Activated CD8-positive, alpha-beta T cell treated with anti-CD3 and anti-CD28 coated beads, Interleukin-2, amount 10 ng/mL, durations not matched to agents 7 days and 5 days (primary cell): ENCODE data around the gene IFI30. TPM values are rescaled to one million over a fixed set of nuclear protein-coding genes. Genes with fewer than 3 reads are reported as not detected.

ENCODE experiments used
- total RNA-seq, 2 experiments: library from RNA; stranded (reverse); gene quantifications; one replicate each; pipeline ENCODE4 v1.2.3, GENCODE V29; 2021

IFI30 gene
- total RNA-seq, 2 experiments from 2014 or later: 67.4 to 72.3 TPM

Other genes starting within 250 kb of the IFI30 start
- gene CCDC124, start 240.8 kb upstream of the IFI30 start, total RNA-seq: 10 to 100 TPM; 85.8 to 88.0 TPM
- gene KCNN1, start 206.7 kb upstream of the IFI30 start, total RNA-seq: not detected
- gene ARRDC2, start 165.6 kb upstream of the IFI30 start, total RNA-seq: 10 to 100 TPM; 33.8 to 34.2 TPM
- 10 to 100 TPM; 75.2 to 78.6 TPM for gene IL12RB1, start 86.9 kb upstream of the IFI30 start, total RNA-seq
- gene MAST3, start 76.0 kb upstream of the IFI30 start, total RNA-seq: 10 to 100 TPM; 22.9 to 25.1 TPM
- 1 to 10 TPM; 7.8 to 9.2 TPM for gene PIK3R2, start 20.6 kb upstream of the IFI30 start, total RNA-seq
- gene MPV17L2, start 19.4 kb downstream of the IFI30 start, total RNA-seq: 10 to 100 TPM in 1 of 2 experiments, 1 to 10 TPM in 1; 9.2 to 10.9 TPM
- 1 to 10 TPM; 5.6 to 6.2 TPM for gene RAB3A, start 30.2 kb downstream of the IFI30 start, total RNA-seq
- under 1 TPM in 1 of 2 experiments, not detected in 1; 0.08 TPM for gene PDE4C, start 52.6 kb downstream of the IFI30 start, total RNA-seq
- gene IQCN, start 100.6 kb downstream of the IFI30 start, total RNA-seq: 1 to 10 TPM; 3.7 to 4.2 TPM
- 100 to 1,000 TPM; 462 to 469 TPM for gene JUND, start 107.8 kb downstream of the IFI30 start, total RNA-seq
- gene LSM4, start 149.3 kb downstream of the IFI30 start, total RNA-seq: 100 to 1,000 TPM; 199 to 215 TPM
- gene PGPEP1, start 166.8 kb downstream of the IFI30 start, total RNA-seq: 10 to 100 TPM; 30.1 to 34.5 TPM
- not detected for gene GDF15, start 212.3 kb downstream of the IFI30 start, total RNA-seq
- gene LRRC25, start 223.8 kb downstream of the IFI30 start, total RNA-seq: under 1 TPM; 0.53 to 0.68 TPM
- gene SSBP4, start 245.6 kb downstream of the IFI30 start, total RNA-seq: 100 to 1,000 TPM; 198 to 204 TPM